HCT116 (cell line): ENCODE measurements around the gene ALOXE3. TPM values are rescaled to one million over a fixed set of nuclear protein-coding genes. Genes with fewer than 3 reads are reported as not detected.
A peak's percentile ranks its signal among the peaks of the same experiment; 100 is the strongest.

ENCODE experiments used
- ATAC-seq: fragments of 200-7000 bp; cut with Tn5 transposase; 2 replicates; pipeline ENCODE4 v1.9.1; 2020; ENCODE audit warnings: mild to moderate bottlenecking, moderate library complexity
- BruUV-seq: library from RNA; stranded (reverse); fragments of 400-500 nt; replicated peaks from 2 replicates; lab custom pipeline; 2021; lab: Mats Ljungman, UMichigan
- CTCF ChIA-PET: fragments of 300-600 bp; sonication (Branson Sonifier 250); formaldehyde crosslinking; loops from one replicate; lab custom pipeline; 2021; ENCODE audit warnings: antibody characterized with exemption; lab: Charles Lee
- POLR2A ChIA-PET: fragments of 300-600, 350-600 bp; sonication (Branson Sonifier 250); formaldehyde crosslinking; loops from one replicate; lab custom pipeline; 2021; ENCODE audit warnings: antibody characterized with exemption; lab: Charles Lee
- RAD21 ChIA-PET, 2 experiments: fragments of 300-600 bp; sonication (Branson Sonifier 250); formaldehyde crosslinking; loops; one replicate each; lab custom pipeline; 2023; ENCODE audit warnings: low total read pairs in 2 of 2; ENCODE audit not compliant: uncharacterized antibody in 2 of 2, unreplicated experiment in 2 of 2, low non-redundant PET in 1 of 2; lab: Charles Lee
- DNase-seq: peaks from one replicate; pipeline ENCODE4 v3.0.0-alpha.2; 2010; ENCODE audit warnings: low read depth, low spot score
- H2AFZ ChIP-seq: fragments of 200-600 bp; shearing (Covaris generic), sonication (generic); 2 replicates; pipeline ENCODE4 v1.6.1; 2017; ENCODE audit warnings: low read depth, mixed run types, mixed read lengths, antibody characterized with exemption, low read length; ENCODE audit not compliant: poor library complexity, severe bottlenecking
- H3K27ac ChIP-seq: 2 replicates; pipeline ENCODE4 v1.5.1; 2012; ENCODE audit warnings: low read depth, low read length
- H3K27me3 ChIP-seq: fragments of 200-600 bp; sonication (generic); 2 replicates; pipeline ENCODE4 v1.6.1; 2016; ENCODE audit warnings: mixed run types, low read length, mixed read lengths; ENCODE audit not compliant: insufficient read depth
- H3K36me3 ChIP-seq, 2 experiments: fragments of 200-500 bp in 1 of 2; fragments of 200-600 bp in 1 of 2; sonication (Bioruptor generic) in 1 of 2; sonication (generic) in 1 of 2; 2 replicates each; pipeline versions ENCODE4 v1.5.1 to v1.6.1; 2014 to 2016; ENCODE audit warnings: low read length in 2 of 2, inconsistent platforms in 1 of 2, mixed read lengths in 1 of 2, mixed run types in 1 of 2; ENCODE audit not compliant: insufficient read depth in 2 of 2, control insufficient read depth in 1 of 2
- H3K4me1 ChIP-seq, 2 experiments: fragments of 200-600 bp in 1 of 2; sonication (generic) in 1 of 2; 2 replicates each; pipeline versions ENCODE4 v1.5.1 to v1.6.1; 2012 to 2017; ENCODE audit warnings: low read length in 2 of 2, inconsistent platforms in 1 of 2, mild to moderate bottlenecking in 1 of 2, mixed read lengths in 1 of 2, mixed run types in 1 of 2, moderate library complexity in 1 of 2; ENCODE audit not compliant: insufficient read depth in 2 of 2, control insufficient read depth in 1 of 2
- H3K4me2 ChIP-seq: fragments of 200-600 bp; sonication (generic); 2 replicates; pipeline ENCODE4 v1.6.1; 2017; ENCODE audit warnings: mixed run types, low read length, mixed read lengths
- H3K4me3 ChIP-seq, 2 experiments: fragments of 200-600 bp in 1 of 2; sonication (generic) in 1 of 2; replicated peaks in 1 of 2; 2 replicates each; pipeline ENCODE4 v1.5.1; 2011 to 2016; ENCODE audit warnings: low read length in 2 of 2, control low read depth in 1 of 2, low read depth in 1 of 2, mild to moderate bottlenecking in 1 of 2, mixed read lengths in 1 of 2, mixed run types in 1 of 2
- H3K79me2 ChIP-seq: fragments of 200-600 bp; sonication (generic); 2 replicates; pipeline ENCODE4 v1.6.1; 2017; ENCODE audit warnings: mild to moderate bottlenecking, mixed run types, low read length, moderate library complexity, mixed read lengths; ENCODE audit not compliant: insufficient read depth
- H3K9ac ChIP-seq: fragments of 200-600 bp; sonication (generic); 2 replicates; pipeline ENCODE4 v1.6.1; 2016; ENCODE audit warnings: low read length, mixed read lengths
- H3K9me2 ChIP-seq: fragments of 200-600 bp; sonication (generic), shearing (Covaris generic); 2 replicates; pipeline ENCODE4 v1.6.1; 2017; ENCODE audit warnings: mixed run types, mild to moderate bottlenecking, moderate library complexity; ENCODE audit not compliant: insufficient read depth
- H3K9me3 ChIP-seq, 2 experiments: fragments of 200-500 bp in 1 of 2; fragments of 200-600 bp in 1 of 2; sonication (Bioruptor generic) in 1 of 2; sonication (generic) in 1 of 2; 2 replicates each; pipeline ENCODE4 v1.6.1; 2014 to 2017; ENCODE audit warnings: low read length in 2 of 2, mixed read lengths in 2 of 2, inconsistent platforms in 1 of 2, low read depth in 1 of 2, mild to moderate bottlenecking in 1 of 2, mixed run types in 1 of 2, moderate library complexity in 1 of 2; ENCODE audit not compliant: control insufficient read depth in 1 of 2, insufficient read depth in 1 of 2
- H4K20me1 ChIP-seq: fragments of 200-600 bp; sonication (generic), shearing (Covaris generic); 2 replicates; pipeline ENCODE4 v1.6.1; 2017; ENCODE audit warnings: mixed run types, mild to moderate bottlenecking, moderate library complexity; ENCODE audit not compliant: insufficient read depth
- ATF3 ChIP-seq: IDR thresholded peaks from 2 replicates; pipeline ENCODE4 v1.6.1; 2012
- CEBPB ChIP-seq: IDR thresholded peaks from 2 replicates; pipeline ENCODE4 v1.6.1; 2012; ENCODE audit warnings: low read depth
- CTCF ChIP-seq, 3 experiments: fragments of 200-600 bp in 1 of 3; sonication (generic) in 1 of 3; IDR thresholded peaks in 2 of 3; conservative IDR thresholded peaks in 1 of 3; 2 replicates each; pipeline ENCODE4 v1.5.1; 2012 to 2017; ENCODE audit warnings: low read depth in 2 of 3, low read length in 2 of 3, antibody characterized with exemption in 1 of 3, borderline replicate concordance in 1 of 3, control low read depth in 1 of 3, mild to moderate bottlenecking in 1 of 3, mixed read lengths in 1 of 3, mixed run types in 1 of 3, moderate library complexity in 1 of 3; ENCODE audit not compliant: insufficient read depth in 1 of 3
- EGR1 ChIP-seq: IDR thresholded peaks from 2 replicates; pipeline ENCODE4 v1.6.1; 2012; ENCODE audit warnings: low read depth
- FOSL1 ChIP-seq: IDR thresholded peaks from 2 replicates; pipeline ENCODE4 v1.6.1; 2012; ENCODE audit warnings: low read depth
- MAX ChIP-seq: IDR thresholded peaks from 2 replicates; pipeline ENCODE4 v1.6.1; 2012
- RAD21 ChIP-seq: IDR thresholded peaks from 2 replicates; pipeline ENCODE4 v1.6.1; 2012; ENCODE audit warnings: low read depth, mild to moderate bottlenecking
- REST ChIP-seq: IDR thresholded peaks from 2 replicates; pipeline ENCODE4 v1.6.1; 2012; ENCODE audit warnings: low read depth
- SRF ChIP-seq: IDR thresholded peaks from 2 replicates; pipeline ENCODE4 v1.6.1; 2012; ENCODE audit warnings: low read depth
- ZNF274 ChIP-seq: fragments of 200-500 bp; sonication (Bioruptor generic); IDR thresholded peaks from 2 replicates; pipeline ENCODE4 v1.6.1; 2014; ENCODE audit warnings: mild to moderate bottlenecking, low read depth, low read length, inconsistent platforms
- intact Hi-C: fragments of 100-400 bp; cut with micrococcal nuclease; formaldehyde crosslinking; loops from 2 replicates; pipeline ENCODE4 v1.10.0; 2022
- total RNA-seq: library from RNA; stranded (reverse); gene quantifications from one replicate; pipeline ENCODE4 v1.2.1, GENCODE V29; 2021; ENCODE audit not compliant: unreplicated experiment

Gene ALOXE3
- total RNA-seq, 1 experiment from 2014 or later: 3.5 TPM

- TF ChIP-seq ZNF274 (no peak), REST (no peak), CEBPB (no peak), FOSL1 (no peak), MAX (no peak), ATF3 (no peak), EGR1 (no peak), RAD21 (no peak), CTCF (IDR thresholded peaks at IDR 0.05 in 2 of 3, conservative IDR thresholded peaks at IDR 0.05 in 1 of 3; ENCODE audit: borderline replicate concordance in 1 of 3, insufficient read depth in 1 of 3, low read depth in 2 of 3, low read length in 2 of 3) (no peak), SRF (no peak)
- POLR2A ChIA-PET: interaction anchor here (0.6 kb wide), 1 partner anchor 201 kb away, joined by 3 read pairs; no protein-coding TSS in a partner anchor
- Histone ChIP-seq H3K27me3 (no peaks in the 10 kb centered on the region), H4K20me1 (no peaks in the 10 kb centered on the region), H3K9me3 (no peaks in the 10 kb centered on the region), H3K4me3 (no peak overlapping the region), H3K4me2 (peak overlapping the region; percentile 49), H3K9me2 (no peaks in the 10 kb centered on the region), H3K27ac (no peak overlapping the region), H3K36me3 (no peaks in the 10 kb centered on the region), H2AFZ (peak overlapping the region; percentile 79), H3K4me1 (peaks cover 0 to 20% of the 10 kb centered on the region in 2 experiments; a peak in 3 of 4 replicates), H3K79me2 (no peaks in the 10 kb centered on the region), H3K9ac (peak overlapping the region; percentile 38)
- no peak for DNase-seq
- intact Hi-C loops: loop anchor here (1.0 to 5.0 kb wide), 4 partner anchors 144 to 425 kb away; partner anchors contain the start of gene SHBG
- BruUV-seq: no TSS peak
- peak; percentile 38; the same call in 1 of the 2 replicates for ATAC-seq
- CTCF ChIA-PET: interaction anchor here (0.6 to 5.7 kb wide), 23 partner anchors 12 to 1011 kb away, joined by 3 to 35 read pairs (median 4); partner anchors contain the start of genes ALOXE3, NAA38, TP53 and WRAP53
- RAD21 ChIA-PET: interaction anchor here (0.6 to 1.4 kb wide), 3 partner anchors 8 to 144 kb away, joined by 3 to 5 read pairs (median 3); no protein-coding TSS in a partner anchor
Observed at GRCh38 chr17:8056976-8057625, 61.2 kb downstream of the ALOXE3 start.
